Measurements from ENCODE around the gene ENOX1.

Gene ENOX1

DNA sequence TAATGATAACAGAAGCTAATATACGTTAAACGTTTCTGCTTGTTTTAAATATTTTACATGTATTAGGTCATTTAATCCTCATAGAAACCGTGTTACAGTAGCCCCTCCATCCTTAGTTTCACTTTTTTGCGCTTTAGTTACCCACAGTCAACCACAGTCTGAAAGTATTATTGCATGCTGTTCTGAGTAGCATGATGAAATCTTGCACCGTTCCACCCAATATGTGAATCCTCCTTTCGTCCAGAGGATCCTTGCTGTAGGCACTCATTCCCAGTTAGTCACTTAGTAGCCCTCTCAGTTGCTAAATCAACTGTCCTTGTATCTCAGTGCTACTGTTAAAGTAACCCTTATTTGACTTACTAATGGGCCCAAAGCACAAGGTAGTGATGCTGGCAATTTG lies 257.8 kb downstream of the ENOX1 start:
- DNase-seq: no peak

DNA sequence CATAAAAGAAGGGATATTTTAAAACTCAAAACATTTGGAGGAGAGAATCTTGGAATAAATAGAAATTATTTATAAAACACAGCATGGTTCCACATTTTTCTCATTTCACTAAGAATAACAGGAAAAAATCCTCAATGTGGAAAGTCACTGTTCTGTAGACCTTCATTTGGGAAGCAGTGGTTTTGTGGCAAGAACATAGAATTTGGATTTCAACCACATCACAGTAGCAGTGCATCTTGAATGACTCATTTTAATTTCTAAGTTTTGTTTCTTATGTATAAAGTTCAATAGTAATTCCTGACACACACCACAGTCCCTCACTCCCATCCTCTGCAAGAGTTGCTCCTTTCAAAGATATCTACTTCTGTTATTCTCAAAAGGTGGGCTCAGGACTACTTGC lies 264.0 kb downstream of the ENOX1 start:
- no peak for DNase-seq

DNA sequence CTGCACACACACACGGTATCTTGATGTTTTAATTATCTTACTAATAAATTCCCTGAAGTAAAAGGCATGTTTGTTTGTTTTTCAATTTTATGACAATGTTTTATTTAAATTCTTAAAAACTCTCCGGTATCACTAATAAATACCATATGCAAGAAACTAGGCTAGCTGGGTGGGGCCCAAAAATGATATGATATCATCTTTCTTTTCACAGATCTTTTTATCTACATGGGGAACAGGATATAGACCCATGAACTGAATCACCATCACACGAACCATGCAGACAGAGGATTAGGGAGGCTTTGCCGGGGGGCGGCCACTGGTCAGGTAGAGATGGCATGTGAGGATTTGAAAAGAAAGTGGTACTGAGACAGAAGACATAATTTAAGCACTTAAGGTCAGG lies 266.4 kb downstream of the ENOX1 start:
- no peak for DNase-seq

DNA sequence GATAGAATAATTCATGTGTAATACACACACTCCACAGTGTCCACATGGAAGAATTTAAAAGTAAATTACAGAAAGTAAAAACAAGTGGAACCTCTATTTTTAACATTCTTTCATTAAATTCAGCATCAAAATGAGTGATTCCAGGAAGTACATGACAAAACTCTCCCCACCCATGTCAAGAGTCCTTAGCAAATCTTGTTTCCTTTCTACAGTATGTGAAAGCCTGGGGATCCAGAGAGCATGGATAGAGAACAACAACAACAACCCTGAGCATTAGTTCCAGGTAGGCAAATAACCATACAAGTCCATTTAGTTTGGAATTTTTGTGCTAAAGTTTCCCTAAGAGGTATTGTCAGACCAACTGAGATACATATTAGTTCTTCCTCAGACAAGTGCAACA lies 267.9 kb downstream of the ENOX1 start:
- no peak for DNase-seq

DNA sequence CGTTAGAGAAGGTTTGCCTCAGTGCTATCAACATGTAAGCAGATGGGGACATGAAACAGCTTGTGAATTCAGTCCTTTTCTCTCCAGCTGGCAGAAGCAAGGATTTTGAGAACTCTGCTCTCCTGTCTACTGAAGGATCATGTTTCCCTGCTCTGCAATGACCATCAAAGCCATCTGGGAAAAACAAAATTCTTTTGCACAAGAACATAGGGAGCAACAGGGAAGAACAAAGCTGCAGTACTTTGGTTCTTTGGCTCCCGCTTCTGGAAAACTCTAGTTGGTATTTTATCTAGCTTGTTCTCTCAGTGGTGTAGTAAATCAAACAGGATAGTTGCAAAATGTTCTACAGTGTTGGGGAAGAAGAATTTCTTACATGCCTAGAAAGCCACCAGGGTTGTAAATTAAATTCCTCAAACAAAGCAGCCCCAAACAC lies 270.4 kb downstream of the ENOX1 start:
- DNase-seq: no peak

DNA sequence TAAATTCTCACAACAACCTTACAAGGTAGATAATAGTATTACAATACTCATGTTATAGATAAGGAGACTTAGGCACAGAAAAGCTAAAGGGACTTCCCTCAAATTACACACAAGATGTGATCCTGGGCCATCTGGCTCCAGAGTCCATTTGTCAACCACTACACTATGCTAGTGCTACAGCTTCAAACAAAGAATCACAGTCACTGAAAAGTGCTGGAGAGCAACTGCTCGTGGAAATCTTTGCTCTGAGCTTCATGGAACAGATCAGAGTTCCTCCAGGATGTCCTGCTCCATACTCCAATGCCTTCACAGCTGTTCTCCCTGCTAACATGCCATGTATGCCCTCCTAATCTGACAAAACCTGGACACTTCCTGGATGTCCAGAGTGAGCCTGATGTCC lies 271.2 kb downstream of the ENOX1 start:
- no peak for DNase-seq

DNA sequence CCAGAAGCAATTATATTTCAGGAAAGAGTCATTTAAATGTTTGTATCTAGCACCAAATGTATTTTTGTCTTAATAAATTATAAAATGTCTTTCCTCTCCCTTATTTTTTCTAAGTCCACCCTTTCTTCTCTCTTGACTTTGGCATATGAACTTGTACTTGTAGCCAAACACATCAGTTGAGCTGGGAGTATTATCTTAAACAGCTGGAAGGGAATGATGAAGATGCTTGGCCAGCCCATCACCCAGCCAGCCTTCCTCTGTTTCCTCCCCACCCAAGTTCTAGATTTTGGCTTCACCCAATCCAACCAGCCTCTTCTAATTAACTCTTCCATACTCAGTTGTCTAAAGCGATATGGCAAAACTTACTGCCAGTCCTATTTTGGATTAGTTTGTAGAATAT lies 272.5 kb downstream of the ENOX1 start:
- no peak for DNase-seq

DNA sequence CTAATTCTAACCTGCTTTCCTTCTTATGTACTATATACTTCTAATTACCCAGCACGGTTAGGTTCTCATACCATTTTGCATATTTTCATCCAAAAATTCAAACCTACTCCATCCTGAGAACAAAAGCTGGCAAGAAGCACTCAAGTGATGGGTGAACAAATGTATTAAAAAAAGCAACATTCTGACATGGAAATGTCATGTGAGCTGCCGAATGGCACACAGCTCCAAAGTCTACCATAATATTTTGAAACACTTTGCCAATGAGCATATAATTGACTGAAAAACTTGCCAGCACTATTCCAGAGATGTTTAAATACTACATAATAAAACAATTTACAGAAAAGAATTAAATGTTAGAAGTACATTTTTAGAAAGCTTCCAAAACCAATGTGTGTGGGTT lies 274.6 kb downstream of the ENOX1 start:
- no peak for DNase-seq

DNA sequence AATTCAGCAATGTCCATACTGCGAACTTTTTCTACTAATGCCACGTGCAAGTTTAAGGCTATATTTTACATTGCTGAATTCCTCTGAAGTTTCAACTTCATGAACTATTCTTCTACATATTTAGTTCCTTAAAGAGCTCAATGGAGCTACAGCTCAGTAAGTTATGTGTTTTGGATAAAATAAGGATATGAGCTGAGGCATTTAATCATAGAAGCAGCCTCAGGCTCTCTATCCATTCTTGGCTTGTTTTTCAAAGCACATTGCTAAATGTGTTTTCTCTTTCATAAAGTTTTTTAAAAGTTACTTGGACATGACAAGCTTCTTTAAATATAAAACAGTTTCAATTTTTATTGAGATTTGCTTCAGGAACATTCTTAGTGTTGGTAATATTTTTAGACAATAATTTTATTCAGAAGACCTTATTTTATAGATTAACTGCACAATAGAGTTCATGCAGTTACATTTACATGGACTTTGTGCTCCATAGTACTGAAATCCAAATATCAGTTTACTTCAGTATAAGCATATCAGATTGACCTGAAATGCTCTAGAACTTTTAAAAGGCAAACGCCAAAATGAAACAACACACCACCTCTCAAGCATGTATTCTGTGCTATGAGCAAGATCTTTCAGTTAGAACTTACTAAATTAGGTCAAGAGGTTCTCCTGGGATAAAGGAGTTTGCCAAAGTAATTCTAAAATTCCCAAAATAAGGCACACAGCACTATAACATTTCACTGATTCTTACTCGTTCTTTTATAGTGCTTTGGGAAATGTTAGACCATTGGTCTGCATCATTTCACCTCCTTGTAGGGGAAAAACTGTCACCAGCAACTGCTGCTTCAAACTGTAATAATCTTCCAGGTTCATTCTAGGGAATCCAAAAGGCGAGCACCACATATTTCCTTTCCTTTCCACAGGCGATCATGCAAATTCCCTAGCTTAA lies 275.5 kb downstream of the ENOX1 start:
- DNase-seq: no peak

DNA sequence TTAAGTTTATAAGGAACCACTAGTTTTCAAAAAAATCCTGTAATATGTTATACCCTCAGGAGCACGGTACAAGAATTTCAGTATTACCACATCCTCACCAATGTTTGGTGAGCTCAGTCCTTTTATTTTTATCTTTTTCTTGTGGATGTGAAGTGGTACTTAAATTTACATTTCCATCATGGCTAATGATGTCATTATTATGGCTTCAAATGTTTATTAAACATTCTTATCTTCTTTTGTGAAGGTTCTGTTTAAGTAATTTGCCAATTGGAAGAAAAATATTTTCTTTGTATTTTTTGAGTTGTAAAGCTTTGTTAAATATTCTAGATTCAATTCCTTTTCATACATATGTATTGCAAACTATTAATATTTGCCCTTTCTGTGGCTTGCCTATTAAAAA lies 291.0 kb downstream of the ENOX1 start:
- DNase-seq: no peak

DNA sequence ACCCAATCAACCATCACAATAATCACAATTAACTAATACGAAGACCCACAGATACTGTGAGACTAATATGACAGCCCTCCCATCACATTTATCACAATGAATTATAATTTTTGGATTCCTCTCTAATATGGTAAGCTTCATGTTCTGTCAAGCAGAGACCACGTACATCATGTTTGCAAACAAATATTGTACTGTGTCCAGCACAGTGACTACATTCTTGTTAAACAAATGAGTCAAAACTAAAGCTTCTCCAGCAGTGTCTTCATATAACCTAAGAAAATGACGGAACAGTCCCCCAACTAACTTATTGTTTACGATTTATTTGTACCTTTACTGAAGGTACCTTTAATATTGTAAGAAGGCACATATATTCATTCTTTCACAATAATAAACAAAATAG lies 292.6 kb downstream of the ENOX1 start:
- DNase-seq: no peak

DNA sequence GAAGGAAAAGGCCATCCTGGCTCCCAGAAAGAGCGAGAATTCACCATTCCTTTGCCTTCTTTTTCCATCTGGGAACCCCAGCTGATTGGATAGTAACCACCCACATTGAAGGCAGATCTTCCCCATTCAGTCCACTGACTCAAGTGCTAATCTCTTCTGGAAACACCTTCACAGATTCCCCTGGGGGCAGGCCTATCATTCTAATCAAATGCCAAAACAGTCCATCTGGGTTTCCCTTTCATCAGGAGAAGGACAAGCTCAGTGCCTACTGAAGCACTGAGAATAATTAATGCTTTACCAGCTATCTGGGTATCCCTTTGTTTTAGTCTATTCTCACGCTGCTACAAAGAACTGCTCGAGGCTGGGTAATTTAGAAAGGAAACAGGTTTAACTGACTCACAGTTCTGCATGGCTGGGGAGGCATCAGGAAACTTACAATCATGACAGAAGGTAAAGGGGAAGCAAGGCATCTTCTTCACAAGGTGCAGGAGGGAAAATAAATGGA lies 293.2 kb downstream of the ENOX1 start:
- no peak for DNase-seq

DNA sequence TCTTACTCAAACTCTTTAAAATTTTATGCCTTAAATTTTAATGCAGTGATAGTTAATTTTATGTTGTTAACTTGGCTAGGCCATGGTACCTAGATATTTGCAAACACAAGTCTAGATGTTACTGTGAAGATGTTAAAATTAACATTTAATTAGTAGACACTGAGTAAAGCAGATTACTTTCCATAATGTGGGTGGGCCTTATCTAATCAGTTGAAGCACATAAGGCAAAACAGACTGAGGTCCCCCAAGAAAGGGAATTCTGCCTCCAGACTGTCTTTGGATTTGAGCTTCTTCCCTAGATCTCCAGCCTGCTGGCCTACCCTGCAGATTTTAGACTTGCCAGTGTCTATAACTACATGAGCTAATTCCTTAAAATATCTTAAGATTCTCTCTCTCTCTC lies 294.0 kb downstream of the ENOX1 start:
- DNase-seq: no peak

DNA sequence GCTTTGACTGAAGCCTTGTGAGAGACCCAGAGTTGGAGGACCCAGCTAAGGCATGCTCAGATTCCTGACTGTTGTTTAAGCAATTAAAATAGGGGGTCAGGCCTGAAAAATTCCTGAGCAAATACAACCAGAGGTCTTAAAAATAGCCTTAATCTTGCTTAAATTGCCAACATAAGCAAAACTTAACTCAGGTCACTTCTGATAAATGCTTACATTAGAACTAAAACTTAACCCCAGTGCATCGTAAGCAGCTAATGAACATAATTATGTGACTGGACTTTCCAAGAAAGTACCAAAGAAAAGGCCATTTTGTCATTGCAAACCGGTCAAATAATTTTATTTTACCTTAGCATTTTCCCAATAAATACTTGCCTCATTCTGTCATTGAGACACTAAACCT lies 294.5 kb downstream of the ENOX1 start:
- no peak for DNase-seq

DNA sequence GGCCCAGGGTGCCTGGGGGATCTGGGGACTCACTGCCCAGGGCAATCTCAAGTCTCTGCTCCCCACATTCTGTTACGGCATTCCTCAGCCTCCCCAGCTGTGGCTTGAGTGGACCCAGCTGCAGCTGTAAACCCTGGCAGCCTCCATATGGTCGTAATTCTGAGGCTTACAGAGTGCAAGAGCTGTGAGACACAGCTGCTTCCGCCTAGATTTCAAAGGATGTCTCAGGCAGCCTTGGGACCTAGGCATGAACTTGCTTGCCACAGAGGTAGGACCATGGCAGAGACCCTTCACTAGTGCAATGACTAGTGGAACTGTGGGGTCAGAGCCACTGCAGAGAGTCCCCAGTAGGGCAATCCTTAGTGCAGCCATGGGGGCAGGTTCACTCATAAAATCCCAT lies 297.5 kb downstream of the ENOX1 start:
- DNase-seq: no peak

DNA sequence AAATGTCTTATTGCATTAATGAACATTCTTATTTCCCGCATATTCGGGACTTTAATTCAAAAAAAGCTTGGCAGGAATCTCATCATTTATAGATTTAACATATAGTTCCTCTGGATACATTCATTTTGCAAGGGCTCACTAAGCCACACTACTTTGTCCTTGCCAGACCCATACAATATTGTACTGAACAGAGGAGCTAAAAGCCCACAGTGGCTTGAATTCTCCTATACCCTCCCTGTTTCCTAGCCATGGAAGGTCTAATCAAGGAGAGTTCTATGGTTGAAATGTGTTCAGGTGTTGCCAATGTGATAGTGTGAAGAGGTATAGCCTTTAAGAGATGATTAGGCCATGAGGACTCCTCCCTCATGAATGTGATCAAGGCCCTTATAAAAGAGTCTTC lies 298.9 kb downstream of the ENOX1 start:
- no peak for DNase-seq

DNA sequence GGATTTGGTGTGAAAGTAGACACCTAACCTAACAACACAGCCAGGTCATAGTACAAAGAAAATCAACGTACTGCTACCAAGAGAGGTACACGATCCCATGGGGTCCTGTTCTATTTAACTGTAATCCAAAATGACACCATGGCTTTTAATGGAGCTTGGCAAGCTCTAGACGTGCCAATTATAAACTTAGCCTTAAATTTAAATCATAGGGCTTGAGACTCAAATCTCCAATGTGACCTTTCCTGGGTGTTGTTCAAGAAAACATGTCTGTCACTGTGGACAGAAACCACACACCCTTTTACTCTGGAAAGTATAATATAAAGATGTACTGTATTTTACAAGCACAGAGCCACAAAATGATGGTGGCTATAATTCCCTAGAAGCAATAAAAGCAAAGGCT lies 299.3 kb downstream of the ENOX1 start:
- no peak for DNase-seq

DNA sequence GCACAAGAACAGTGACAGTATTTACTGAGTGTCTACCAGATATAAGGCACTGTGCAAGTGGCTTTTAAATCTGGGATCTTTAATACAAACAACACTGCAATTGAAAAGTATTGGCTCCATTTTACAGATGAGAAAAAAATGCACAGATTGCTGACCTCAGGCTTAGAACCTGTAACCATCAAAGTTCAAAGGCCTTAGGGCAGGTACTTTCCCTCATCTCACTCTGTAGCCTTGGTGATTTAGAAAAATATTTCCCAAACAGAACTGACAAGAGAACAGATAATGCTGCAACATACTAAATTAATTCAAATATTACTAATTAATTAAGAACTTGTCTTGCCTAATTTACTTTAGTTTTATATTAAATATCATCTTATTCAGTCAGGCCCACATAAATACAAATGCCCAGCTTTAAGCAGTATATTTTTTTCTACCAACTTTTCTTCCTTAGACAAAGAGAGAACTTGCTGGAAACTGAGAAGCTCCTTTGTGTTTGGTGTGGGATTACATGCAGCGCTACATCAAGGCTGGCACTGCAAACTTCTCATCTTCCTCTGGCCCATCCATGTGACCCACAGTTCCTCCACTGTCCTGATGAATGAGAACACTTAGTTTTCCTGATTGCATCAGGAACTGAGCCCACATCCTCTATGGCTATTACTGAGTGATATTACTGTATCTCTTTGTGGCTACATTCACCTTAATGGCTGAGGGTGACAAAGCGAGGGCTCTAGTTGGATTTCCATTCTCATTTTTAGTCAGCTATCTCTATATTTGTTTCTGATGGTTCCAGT lies 302.1 kb downstream of the ENOX1 start:
- DNase-seq: no peak

DNA sequence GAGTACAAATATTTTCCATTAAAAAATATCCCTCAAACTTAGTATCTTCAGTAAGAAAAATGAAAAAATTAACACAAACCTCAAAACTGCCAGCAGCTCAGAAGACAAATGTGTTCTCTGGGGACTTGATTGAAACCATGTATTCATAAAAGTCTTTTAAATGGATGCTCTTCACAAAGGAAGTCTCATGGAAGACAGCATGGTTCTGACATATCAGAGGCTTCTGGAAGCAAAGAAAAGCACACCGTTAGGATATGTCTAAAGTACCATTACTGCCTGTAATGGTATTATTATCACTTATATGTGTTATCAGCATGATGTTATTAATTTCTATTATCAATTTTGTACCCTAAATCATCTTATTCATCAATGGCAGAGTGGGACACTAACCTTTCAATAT lies 302.8 kb downstream of the ENOX1 start:
- DNase-seq: no peak

DNA sequence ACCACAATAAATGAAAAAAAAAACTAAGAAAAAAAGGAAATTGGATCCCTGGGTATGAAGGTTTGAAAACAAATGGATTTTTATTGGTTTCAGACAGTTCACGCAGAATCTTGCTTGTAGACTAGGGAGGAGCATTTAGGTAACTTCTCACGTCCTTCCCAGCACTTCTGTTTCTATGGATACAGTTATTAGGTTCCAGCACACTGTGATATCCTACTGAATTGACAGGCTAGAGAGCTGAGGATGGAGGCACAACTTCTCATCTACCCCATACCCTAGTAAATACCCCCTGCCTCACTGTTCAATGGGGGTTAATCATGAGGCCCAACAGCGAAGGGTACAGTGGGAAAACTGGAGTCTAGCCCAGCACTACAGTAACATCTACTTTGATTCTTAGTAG lies 304.1 kb downstream of the ENOX1 start:
- DNase-seq: no peak

DNA sequence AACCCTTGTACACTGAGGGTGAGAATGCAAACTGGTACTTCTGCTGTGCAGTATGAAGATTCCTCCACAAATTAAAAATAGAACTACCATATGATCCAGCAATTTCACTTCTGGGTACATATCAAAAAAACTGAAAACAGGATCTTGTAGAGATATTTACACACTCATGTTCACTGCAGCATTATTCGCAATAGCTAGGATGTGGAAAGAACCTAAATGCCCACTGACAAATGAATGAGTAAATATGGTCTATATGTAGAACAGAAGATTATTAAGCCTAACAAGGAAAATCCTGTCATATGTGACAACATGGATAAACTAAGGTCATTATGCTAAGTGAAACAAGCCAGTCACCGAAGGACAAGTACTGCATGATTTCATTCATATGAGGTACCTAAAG lies 304.7 kb downstream of the ENOX1 start:
- DNase-seq: no peak

DNA sequence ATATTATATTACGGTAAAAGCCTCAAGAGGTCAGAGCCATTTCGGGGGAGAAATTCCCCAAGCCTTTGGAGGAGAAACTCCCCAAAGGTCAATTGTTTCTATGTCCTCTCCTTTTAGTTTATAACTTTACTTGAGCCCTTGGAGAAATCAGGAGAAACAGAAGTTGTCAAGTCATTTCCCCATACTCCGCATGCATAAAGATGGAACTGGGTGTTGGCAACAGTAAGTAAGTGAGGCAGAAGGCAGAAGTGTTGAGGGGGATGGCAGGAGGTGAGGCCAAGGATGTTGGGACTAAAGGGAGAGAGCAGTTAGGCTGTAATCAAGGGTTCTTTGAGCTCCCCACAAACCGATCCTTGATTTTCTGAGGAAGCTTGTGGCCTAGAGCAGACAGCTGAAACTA lies 307.9 kb downstream of the ENOX1 start:
- no peak for DNase-seq

DNA sequence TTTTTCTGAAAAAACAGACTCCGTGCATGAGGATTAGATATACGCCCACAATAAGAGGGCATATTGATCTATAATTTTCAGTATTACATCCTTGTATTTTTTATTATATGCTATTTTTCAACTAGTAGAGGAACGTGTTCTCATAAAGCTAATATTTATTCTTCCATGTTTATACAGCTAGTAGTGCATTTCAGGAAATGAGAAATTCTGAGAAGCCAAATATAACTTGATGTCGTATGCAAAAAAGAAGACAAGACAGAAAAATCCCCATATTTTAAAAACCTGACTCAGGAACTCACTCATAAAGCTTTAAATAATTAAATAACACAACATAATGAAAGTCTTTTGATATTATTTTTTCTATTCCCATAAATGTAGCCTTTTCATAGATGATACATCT lies 308.6 kb downstream of the ENOX1 start:
- no peak for DNase-seq

DNA sequence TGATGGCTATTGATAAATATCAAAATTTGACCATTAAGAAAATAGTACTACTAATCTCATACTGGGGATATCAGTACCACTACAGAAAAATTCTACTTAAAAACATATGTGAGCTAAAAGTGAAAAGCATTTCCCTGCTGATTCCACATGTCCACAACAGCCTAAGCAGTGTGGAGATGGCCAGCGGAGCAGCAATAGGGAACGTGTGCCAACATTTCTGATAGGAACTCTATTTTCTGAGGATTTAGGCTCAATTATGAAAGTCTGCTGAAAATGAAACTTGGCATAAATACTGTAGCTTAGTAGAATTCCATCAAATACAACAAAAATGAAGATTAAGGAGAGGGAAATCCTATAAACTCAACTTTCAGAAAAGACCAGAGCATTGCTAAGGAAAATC lies 311.6 kb downstream of the ENOX1 start:
- no peak for DNase-seq

Data from activated CD4-positive, alpha-beta T cell treated with anti-CD3 and anti-CD28 coated beads, Interleukin-2, amount 50 U/mL, for 1 hour (primary cell).